Gastrocnemius medialis (tissue), 4 donors: ENCODE data around the gene TCF12.

Experiments
- CTCF ChIP-seq, 5 experiments: fragments of 450-650 bp in 3 of 5; fragments of 200-600 bp in 2 of 5; sonication (generic) in 2 of 5; IDR thresholded peaks in 4 of 5; conservative IDR thresholded peaks in 1 of 5; 1 replicate in 4 of 5; 2 replicates in 1 of 5; pipeline ENCODE4 v1.5.1; 2016 to 2019; ENCODE audit warnings: antibody characterized with exemption in 5 of 5, mild to moderate bottlenecking in 3 of 5, moderate library complexity in 3 of 5
- POLR2A ChIP-seq, 2 donors: fragments of 450-650 bp; IDR thresholded peaks; one replicate each; pipeline ENCODE4 v1.6.1; 2017; ENCODE audit warnings: antibody characterized with exemption in 2 of 2, mild to moderate bottlenecking in 2 of 2, moderate library complexity in 2 of 2

- no peak for TF ChIP-seq CTCF (IDR thresholded peaks at IDR 0.05 in 4 of 5, conservative IDR thresholded peaks at IDR 0.05 in 1 of 5)
- TF ChIP-seq POLR2A (IDR thresholded peaks at IDR 0.05): no peak
Measured at GRCh38 chr15:57231559-57231958, 313.1 kb downstream of the TCF12 start.
